SK-N-DZ (cell line): ENCODE data around the gene AK1.
"Not testable (repeated sequence)": the region's sequence is repeated elsewhere in the genome, so short reads cannot be mapped to it uniquely, and the experiment has no call there.

Experiments
- DNase-seq: peaks from one replicate; pipeline ENCODE4 v3.0.0-alpha.2; 2015; ENCODE audit warnings: low spot score

The AK1 gene

GRCh38 chr9:127884976-127885490 lies 7.6 kb upstream of the AK1 start:
- no peak for DNase-seq

GRCh38 chr9:127884427-127884911 lies 7.0 kb upstream of the AK1 start:
- DNase-seq = no peak

DNA sequence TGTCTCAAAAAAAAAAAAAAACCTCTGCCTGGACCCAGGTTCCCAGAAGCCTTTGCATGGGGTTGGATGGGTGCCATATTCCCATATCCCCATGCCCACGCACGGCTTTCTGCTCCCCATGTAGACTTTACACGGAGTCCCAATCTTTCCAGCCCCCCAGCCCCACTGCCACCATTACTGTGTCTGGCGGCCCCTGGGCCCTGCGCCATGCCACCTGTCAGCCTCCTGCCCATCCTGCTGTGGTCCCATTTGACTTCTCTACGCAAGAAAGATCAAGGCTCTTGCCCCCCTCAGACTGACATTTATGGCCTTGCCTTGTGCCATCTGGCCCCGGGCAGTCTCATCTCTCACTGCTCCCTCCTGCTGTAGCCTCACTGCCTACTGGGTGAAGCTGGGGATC lies 6.5 kb upstream of the AK1 start:
- no peak for DNase-seq

DNA sequence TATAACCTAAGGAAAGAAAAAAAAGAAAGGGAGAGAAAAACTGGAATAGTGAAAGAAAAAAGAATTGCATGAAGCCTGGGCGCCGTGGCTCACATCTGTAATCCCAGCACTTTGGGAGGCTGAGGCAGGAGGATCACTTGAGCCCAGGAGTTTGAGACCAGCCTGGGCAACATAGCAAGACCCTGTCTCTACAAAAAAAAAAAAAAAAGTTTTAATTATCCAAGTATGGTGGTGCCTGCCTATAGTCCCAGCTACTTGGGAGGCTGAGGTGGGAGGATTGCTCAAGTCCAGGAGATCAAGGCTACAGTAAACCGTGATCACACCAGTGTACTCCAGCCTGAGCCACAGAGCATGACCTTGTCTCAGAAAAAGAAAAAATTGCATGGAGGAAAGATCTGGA lies 4.2 kb upstream of the AK1 start:
- DNase-seq = not testable (repeated sequence)

DNA sequence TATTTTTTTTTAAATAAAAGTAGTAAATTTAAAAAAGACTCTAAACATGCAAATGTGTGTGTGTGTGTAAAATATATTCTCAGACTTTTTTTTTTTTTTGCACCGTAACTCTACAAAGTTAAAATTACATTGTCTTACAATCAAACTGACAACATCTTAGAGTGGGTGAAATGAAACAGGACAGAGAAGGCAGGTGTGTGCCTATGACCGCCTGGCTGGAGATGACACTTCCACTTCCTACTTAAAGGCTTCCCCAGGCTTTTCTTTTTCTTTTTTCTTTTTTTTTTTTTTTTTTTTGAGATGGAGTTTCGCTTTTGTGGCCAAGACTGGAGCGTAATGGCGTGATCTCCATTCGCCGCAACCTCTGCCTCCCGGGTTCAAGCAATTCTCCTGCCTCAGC lies 2.7 kb upstream of the AK1 start:
- no peak for DNase-seq

DNA sequence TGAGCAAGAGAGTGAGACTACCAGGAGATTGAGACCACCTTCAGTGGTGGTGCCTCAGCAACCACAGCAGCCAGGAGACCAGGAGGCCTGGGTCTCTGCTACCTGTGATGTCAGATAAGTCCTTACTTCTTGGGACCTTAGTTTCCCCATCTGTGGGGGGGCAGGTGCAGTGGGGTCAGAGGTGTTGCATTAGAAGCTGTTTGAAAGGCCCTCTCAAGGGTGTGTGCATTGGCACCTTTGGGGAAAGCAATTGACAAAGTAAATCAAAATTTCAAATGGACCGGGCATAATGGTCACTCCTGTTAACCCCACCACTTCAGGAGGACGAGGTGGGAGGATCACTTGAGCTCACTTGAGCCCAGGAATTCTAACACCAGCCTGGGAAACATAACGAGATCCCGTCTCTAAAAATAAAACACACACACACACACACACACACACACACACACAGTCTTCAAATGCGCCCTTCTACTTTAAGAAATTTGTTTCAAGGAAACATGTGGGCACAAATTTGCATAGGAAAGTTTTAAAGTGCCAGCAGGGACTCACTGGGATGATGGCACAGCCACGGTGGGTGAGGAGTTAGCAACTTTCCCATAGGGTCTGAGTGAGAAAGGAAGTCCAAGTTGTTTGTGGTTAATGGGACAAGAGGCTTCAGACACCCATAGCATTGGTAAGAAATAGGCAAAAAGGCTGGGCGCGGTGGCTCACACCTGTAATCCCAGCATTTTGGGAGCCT lies 1.3 kb upstream of the AK1 start:
- DNase-seq = no peak

GRCh38 chr9:127878001-127878651 lies 651 bp upstream of the AK1 start:
- DNase-seq = peak; percentile 51

GRCh38 chr9:127876764-127877562 lies 512 bp downstream of the AK1 start:
- DNase-seq = no peak

- no peak for DNase-seq
These were observed 1.3 kb downstream of the AK1 start for GRCh38 chr9:127876026-127876763.

- DNase-seq = no peak
These were observed 2.0 kb downstream of the AK1 start for GRCh38 chr9:127875306-127875966.

DNA sequence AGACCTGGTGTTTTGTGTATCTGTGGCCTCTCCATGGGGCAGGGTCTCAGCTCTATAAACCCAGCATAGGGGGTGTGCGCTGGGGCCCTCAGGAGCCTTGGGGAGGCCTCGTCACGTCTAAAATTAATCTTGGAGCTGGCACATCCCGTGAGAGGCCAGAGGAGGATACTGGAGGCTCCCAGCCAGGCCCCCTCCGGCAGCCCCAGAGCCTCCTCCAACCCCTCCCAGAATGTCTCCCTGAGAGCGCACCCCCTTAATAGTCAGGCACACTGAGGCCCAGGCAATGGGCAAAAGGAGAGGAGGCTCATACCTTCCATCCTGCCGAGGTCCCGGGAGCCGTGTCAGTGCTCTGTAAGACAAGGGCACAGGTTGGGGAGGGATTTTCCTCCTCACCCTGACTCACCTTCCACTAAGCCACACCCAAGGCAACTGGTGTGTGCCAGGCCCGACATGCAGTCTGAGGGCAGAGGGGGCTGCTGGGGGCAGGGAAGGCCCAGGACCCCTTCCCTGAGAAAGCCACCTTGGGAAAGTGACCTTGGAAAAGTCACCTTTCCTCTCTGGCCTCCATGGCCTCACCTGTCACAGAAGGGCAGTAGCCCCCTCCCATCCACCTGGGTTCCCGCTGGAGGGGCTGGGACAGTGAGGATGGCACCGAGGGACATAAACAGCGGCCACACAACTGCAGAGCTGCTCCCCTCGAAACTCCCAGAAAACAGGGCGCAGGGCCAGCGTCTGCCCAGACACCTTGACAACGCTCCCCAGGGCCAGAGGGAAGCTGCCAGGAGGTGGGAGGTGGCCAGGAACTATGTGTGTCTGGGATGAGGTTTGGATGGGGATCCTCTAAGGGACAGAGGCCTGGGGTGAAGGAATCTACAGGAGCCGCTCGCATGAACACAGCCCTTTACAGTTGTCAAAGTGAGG lies 2.9 kb downstream of the AK1 start:
- no peak for DNase-seq

GRCh38 chr9:127873886-127874285 lies 3.6 kb downstream of the AK1 start:
- DNase-seq = no peak

GRCh38 chr9:127873223-127873691 lies 4.2 kb downstream of the AK1 start:
- peak; percentile 45 for DNase-seq

DNA sequence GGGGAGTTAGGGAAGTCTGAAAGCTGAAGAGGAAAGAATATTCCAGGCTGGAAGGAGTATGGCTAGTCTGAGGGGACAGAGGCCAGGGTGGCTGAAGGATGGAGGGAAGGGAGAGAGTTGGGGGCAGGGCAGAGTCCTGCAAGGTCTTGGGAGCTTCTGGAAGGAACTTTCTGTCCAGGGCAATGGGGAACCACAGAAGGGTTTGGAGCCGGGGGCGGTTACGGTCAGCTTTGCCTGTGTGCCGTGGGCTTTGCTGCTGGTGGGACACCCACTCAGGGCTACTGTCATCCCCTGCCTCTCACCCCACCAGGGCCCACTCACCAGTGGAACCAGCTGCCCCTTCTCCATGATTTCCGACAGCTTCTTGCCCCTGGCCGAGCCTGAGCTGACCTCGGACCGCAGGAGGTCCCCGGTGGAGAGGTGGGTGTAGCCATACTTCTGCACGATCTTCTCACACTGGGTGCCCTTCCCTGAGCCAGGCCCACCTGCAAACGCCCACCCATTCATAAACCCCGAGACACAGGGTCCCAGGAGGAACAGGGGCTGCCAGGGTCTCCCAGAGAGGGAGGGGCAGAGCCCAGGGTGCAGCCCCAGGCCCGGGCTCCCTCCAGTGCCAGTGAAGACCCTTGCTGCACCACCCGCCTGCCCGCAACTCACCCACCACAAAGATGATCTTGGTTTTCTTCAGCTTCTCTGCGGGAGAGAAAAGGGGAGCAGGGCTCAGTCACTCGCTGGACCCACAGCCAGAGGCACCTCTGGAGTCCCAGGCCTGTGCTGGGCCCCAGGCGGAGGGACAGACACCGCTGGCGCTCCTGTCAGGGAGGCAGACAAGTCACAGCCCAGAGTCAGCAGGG lies 4.9 kb downstream of the AK1 start:
- DNase-seq = no peak

DNA sequence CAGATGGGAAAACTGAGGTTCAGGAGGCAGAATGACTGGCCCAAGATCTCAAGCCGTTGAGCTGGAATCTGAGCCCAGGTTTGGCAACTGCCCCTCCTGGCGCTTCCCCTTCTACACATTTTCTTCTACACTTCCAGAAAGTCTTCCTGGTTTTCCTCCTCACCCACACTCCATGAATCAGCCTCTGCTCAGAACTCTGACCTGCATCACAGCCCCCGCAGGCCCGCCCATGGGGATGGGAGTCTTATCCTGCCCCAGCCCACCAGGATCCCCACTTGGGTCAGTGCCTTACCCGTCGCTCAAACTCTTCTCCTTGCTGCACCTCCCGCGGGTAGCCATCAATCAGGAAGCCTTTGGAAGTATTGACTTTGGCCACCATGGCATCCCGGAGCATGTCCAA lies 5.9 kb downstream of the AK1 start:
- DNase-seq = no peak

DNA sequence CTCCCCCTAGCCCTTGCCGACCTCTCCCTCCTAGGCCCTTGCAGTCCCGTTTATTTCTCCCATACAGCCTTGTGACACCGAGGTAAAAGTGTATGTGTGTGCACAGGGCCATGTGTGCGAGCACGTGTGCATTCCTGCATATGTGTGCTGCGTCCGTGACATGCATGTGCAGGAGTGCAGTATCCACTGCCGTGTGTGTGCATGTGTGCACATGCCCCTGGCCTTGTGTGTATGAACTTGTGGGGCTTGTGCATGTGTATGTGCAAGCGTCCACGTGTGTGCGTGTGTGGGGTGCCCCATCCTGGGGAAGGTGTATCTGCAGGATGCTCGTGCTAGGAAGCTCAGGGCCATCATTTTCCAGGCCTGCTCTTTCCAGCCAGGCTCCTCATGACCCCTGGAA lies 6.6 kb downstream of the AK1 start:
- no peak for DNase-seq

GRCh38 chr9:127870153-127870491 lies 7.4 kb downstream of the AK1 start:
- DNase-seq = not testable (repeated sequence)

DNA sequence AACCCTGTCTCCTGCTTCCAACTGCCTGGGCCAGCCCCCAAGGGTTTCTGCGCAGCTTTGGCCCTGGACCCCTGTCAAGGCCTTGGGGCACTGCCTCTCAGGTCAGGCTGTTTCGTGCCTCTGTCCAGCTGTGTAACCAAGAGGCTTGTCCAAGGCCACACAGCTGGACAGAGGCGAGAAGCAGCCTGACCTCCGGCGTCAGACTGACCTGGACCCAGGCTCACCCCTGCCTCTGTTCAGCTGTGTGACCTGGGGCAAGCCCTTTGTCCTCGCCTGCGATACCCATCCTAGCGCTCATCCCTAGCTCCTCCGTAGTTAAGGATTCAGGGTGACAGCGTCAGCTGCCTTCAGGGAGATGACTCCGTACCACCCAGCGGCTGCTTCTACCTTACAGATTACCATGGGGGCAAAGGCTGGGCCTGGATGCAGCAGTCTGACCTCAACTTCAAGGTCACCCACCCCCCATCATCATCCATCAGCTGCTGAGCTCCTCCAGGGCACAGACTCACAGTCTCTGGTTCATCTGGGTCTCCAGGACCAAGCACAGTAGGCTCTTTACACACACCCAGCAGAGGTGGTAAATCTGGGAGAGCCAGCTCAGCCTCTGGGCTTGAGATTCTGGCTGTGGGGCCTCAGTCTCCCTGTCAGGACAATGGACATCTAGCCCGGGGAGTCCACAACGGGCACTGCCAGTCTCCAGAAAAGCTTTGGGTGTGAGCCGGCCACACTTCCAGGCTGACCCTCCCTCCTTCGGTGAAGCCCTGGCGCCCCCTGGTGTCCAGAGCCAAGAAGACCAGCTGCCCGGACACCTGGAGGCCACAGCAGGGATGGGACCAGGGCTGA lies 7.9 kb downstream of the AK1 start:
- peak; percentile 80 for DNase-seq
